Endometrium (tissue), 2 donors: ENCODE data around the gene IMP4.

Experiments used
- FAIRE-seq: peaks from 2 replicates; lab custom pipeline; 2012; peaks lifted over from hg19 to GRCh38; lab: Jason Lieb, UNC
- donor health status: control.
- donor health status: control.

Gene IMP4

GRCh38 chr2:130336877-130337734, 5.6 kb upstream of the IMP4 start:
- no peak for FAIRE-seq

- FAIRE-seq: no peak
Observed at GRCh38 chr2:130337735-130338325, 4.9 kb upstream of the IMP4 start.

DNA sequence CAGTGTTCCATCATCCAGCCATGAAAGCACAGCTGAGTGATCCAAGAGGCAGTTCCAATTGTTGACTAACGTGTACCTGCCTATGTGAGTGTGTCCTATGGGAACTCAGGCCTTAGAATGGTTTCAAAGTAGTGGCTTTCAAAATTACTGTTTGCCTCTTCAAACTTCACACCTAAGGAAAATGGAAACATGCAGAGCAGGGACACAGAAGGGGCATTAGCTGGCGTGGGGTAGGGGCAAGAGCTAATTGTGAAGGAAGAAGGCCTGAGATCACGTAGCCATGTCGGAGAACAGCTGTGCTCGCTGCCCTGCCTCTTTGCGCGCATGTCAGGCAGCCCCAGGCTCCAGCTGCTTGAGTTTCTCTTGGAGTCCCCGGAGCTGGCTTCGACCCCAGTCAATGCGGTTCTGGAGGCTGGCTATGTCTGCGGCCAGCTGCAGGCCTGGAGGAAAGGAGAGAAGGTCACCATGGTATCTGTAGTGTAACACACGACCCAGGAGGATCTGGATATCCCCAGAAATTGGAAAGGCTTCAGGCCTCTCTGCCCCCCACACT, 3.8 kb upstream of the IMP4 start:
- no peak for FAIRE-seq

GRCh38 chr2:130339885-130340745, 2.6 kb upstream of the IMP4 start:
- FAIRE-seq: no peak

GRCh38 chr2:130341562-130342019, 1.1 kb upstream of the IMP4 start:
- no peak for FAIRE-seq

- FAIRE-seq: peak; percentile 46
Observed at GRCh38 chr2:130342020-130342532, 621 bp upstream of the IMP4 start.

GRCh38 chr2:130344578-130344977, 1.9 kb downstream of the IMP4 start:
- FAIRE-seq: no peak

- FAIRE-seq: no peak
Observed at GRCh38 chr2:130345091-130345490, 2.4 kb downstream of the IMP4 start.

- FAIRE-seq: no peak
Observed at GRCh38 chr2:130345611-130346010, 2.9 kb downstream of the IMP4 start.

- no peak for FAIRE-seq
Observed at GRCh38 chr2:130346041-130346740, 3.5 kb downstream of the IMP4 start.

- no peak for FAIRE-seq
Observed at GRCh38 chr2:130346741-130347066, 4.0 kb downstream of the IMP4 start.

DNA sequence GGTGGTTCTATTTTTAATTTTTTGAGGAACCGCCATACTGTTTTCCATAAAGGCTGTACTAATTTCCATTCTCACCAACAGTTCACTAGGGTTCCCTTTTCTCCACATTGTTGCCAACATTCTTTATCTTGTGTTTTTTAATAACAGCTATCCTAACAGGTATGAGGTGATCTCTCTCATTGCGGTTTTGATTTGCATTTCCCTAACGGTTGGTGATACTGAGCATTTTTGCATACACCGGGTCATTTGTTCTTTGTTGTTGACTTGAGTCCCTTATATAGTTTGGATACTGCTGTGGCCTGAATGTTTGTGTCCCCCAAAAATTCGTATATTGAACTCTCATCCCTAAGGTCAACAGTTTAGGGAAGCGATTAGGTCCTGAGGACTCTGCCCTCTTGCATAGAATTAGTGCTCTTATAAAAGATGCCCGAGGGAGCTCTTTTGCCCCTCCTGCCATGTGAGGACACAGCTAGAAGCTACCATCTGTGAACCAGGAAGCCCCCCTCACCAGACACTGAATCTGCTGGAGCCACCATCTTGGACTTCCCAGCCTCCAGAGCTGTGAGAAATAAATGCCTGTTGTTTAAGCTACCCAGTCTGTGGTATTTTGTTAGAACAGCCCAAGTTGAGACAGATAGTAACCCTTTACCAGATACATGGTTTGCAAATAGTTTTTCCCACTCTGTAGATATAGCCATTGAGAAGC, 4.7 kb downstream of the IMP4 start:
- FAIRE-seq: no peak

DNA sequence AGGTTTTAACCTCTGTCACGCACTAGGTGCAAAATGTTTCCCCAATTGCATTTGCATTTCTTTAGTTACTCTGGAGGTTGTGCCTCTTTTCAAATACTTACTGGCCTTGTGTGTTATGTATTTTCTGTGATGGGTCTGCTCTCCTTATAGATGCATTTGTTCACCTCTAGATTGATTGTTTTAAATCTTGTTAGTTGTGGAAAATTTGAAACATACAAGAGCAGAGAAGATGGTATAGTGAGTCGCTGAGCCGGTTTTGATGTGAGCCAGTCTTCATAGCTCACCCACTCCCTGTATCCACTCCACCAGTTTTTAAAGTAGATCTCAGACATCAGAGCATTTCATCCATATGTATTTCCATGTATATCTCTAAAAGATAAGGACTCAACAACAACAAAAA, 6.5 kb downstream of the IMP4 start:
- no peak for FAIRE-seq

- no peak for FAIRE-seq
Observed at GRCh38 chr2:130351711-130352110, 9.0 kb downstream of the IMP4 start.

- no peak for FAIRE-seq
Observed at GRCh38 chr2:130352237-130352636, 9.5 kb downstream of the IMP4 start.

DNA sequence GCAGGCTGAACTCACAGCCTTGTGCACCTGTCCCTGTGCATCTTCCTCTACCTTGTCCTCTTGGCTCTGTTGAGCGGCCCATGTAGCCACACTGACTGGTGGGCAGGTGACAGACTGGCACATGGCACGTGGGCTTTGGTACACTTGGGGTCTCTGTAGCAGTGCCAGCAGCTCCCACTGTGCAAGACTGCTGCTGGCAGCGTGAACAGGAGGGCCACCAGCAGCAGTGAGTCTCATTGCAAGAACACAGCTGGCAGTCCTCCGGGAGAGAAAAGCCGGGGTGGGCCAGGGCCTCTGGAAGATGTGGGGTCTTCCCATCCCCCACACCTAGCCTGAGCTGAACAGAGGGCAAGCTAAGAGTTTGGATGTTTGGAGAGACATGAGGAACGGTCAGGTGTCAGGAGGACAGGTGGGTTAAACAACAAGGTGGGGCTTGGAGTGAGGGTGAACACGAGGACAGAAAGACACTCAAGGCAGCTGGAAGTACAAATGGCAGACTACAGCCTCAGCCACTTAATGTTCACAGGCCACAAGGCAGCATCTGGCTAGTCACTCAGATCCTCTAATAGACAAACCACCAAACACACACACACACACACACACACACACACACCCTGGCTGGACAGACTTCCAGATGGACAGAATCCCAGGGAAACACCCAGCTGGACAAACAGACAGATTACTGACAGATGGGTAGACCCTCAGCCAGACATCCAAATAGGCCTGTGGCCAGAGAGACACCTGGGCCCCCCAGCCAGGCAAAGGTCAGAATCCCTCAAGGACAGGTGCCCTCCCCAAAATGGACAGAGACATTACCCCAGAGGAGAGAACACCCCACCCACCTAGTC, 10.8 kb downstream of the IMP4 start:
- no peak for FAIRE-seq

DNA sequence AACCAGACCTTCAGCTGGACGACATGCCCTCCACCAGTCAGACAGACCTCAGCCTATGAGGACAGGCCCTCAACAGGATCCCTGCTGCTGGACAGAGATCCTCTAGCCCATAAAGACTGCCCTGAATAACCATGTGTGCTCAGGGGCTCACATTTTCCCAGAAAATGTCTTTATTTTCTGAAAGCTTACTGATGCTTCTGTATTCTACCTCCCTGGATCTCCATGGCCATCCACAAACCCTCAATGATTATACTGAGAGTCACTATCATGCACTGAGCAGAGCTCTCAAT, 11.4 kb downstream of the IMP4 start:
- FAIRE-seq: no peak

GRCh38 chr2:130355172-130355577, 12.5 kb downstream of the IMP4 start:
- FAIRE-seq: no peak

GRCh38 chr2:130355578-130356431, 13.1 kb downstream of the IMP4 start, which contains the start of gene PTPN18:
Gene PTPN18 (plus strand): TSS chr2:130356056. CDS start chr2:130356108, 52 bp downstream.
- no peak for FAIRE-seq
